Fibroblast of skin of right biceps (primary cell): ENCODE data around the gene LBR.

Experiments
- DNase-seq: peaks from one replicate; pipeline ENCODE4 v3.0.0-alpha.2; 2013

LBR gene

DNA sequence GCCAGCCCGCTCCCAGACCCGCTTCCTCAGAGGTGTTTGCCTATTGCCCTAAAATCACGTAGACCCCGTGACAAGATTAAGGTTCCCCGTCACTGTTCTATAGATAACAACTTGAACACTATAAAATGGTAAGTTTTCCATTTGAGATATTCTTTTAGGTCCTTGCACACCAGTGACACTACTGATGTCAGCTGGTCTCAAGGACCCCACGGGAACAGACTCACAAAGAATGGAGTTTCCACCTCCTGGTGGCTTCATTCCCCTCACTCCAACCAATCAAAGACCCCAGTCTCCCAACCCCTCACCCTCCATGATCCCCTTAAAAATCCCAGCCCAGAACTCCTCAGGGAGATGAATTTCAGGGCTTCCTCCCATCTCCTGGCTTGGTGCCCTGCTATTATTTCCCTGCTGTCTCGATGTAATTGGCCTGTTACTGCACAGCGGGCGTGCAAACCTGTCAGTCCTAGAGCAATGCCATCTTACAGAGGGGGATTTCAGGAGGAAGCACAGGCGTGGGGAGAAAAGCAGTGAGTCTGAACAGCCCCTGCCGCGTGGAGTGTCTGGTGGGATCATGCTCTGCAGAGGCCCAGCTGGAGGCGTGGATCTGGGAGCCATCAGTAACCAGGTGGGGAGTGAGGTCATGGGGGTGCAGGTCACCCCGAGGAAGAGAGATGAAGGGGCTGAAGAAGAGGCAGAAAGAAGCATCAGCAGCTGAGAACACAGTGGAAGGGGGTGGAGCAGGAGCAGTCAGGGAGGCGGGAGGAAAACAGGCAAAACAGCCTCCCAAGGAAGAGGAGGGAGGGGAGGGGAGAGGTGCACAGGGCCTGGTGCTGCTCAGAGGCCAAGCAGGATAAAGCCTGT is 35.1 kb upstream of the LBR start:
- DNase-seq, result no peak

DNA sequence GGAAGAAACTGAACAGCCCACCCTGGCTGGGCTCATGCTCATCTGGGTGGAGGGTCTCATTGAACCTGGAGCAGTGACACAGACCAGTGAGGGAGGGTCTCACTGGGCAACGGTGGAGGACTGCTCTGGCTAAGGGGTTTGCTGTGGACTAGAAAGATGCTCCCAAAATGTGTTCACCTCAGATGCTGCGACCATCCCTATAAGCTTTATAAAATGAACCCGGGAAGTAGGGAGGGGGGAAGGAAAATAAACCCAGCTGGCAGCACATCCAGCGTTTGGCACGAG is 34.5 kb upstream of the LBR start:
- no peak for DNase-seq

- no peak for DNase-seq
Measured at GRCh38 chr1:225461533-225462428, 33.9 kb upstream of the LBR start.

DNA sequence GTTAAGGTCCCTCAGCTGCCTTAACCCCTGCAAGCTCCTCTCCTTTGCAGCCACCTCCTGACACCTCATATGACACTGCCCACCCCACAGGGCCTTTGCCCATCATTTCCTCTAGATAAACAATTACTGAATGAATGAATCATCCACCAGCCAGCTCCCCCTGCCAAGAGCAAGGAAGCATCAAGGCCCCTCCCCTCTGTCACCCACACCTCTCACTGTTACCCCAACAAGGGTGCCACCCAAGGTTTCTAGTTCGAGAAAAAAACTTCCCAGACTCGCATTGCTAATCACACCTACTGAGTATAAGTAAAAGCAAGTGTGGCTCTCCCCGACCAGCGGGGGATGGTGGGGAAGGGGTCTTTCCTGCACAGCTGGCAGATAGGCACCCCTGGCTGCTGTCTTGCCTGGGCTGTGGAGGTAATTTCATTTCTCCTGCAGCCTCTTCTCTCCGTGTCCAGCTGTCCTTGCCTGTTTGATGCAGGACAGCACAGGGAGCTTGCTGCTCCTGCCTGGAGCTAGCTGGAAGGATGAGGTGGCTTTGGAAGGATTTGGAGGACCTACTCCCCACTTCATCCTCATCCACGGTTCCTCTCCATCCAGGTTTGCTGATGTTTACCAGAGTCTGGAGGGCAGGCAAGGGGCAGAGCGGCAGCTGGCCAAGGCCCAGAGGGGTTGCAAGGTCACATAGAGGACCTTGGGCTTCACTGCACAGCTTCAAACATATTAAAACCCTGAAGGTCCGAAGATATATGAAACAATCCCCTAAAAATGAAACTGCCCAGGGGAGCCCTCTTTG is 33.1 kb upstream of the LBR start:
- no peak for DNase-seq

- DNase-seq, result no peak
Measured at GRCh38 chr1:225460021-225460736, 32.3 kb upstream of the LBR start.

DNA sequence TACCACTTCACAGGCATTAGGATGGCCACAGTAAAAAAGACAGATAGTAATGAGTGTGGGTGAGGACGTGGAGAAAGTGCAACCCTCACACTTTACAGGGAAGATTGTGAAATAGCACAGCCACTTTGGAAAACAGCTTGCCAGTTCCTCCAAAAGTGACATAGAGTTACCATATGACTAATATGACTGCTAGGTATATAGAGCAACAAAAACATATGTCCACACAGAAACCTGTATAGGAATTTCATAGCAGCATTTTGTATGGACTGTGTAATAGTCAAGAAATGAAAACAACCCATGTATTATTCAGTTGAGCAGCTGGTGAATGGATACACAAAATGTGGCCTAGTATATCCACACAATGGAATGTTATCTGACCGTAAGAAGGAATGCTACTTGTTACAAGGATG is 30.4 kb upstream of the LBR start:
- DNase-seq, result peak; percentile 53

GRCh38 chr1:225454733-225455132 is 26.9 kb upstream of the LBR start:
- peak; percentile 84 for DNase-seq

DNA sequence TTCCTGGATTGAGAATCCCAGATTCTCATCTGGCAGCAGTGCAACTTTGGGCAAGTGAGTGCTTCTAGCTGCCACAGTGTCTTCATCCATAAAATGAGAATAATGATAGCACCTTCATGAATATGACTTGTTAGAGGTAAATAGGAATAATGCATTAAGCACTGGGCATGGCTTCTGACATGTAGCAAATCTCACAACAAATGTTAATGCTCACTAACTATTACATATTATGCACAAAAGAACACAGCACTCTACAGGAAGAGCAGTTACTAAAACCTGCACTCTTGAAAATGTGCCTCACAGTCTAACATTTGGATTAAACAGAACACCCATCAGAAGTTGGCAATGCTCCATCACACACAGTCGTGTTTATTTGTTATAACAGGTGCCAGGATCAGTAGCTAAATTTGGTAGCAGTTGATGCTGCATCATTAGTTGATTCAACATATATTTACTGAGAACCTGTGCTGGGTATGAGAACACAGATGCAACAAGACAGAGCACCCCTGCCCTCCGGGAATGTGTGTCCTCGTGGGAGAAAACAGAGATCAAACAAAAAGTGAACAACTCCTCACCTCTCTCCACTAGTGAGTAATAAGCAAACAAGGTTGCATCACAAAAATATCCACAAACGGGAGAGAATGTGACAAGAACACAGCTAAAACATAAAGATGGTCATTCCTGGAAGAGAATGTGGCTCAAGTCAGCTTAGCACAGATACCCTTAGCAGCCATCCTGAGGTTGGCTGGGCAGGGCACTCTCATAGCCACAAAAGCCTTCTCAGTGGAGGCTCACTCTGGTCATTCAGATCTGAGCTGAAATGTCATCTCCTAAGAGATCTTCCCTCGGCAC is 26.2 kb upstream of the LBR start:
- no peak for DNase-seq

- DNase-seq, result no peak
Measured at GRCh38 chr1:225451840-225452515, 24.1 kb upstream of the LBR start.

GRCh38 chr1:225451340-225451739 is 23.5 kb upstream of the LBR start:
- no peak for DNase-seq

- no peak for DNase-seq
Measured at GRCh38 chr1:225450491-225451191, 22.8 kb upstream of the LBR start.

- no peak for DNase-seq
Measured at GRCh38 chr1:225449774-225450173, 21.9 kb upstream of the LBR start.

DNA sequence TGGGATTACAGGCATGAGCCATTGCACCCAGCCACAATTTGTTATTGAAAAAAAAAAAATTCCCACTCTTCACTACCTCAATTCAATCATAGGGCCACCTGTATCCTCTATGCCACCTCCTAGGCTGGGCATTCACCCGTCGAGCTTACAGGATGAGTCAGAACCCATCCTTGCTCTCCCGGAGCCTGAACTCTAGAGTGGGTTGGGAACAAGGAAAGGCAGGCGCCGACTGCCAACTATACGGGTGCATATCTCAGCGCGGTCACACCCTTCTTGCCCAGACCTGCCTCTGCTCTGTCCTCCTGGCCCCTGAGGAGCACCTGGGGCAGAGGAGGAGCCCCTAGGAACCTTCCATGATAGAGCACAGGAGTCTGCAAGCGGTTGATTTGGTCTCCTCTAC is 21.4 kb upstream of the LBR start:
- no peak for DNase-seq

DNA sequence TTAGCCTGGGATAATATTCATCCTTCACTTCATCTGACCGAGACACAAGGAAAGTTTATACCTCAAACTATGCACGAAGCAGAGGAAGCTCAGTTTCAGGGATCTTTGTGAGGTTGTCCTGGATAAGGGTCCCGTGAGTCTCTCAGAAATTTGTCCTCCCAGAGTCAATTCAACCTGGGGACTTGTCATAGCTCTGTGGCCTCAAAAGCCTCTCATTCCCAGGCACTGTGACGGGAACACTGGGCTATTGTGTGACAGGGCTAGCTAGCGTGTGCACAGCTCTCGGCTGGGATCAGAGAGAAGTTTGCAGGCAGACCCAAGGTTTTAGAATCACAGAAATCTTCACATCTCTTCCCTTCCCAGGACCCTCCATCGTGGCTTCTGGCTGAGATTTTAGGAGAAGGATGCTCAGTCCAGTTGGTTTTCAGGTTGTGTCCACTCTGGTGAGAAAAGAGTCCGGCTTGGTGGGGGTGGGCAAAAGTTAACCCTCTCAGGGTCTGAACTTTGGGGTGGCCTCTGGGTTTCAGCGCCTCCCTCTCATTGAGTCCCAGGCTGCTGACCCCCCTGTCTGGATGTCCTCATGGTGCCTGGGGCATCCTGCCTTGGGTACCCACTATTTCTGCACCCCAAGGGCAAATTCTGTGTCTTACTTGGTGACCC is 20.4 kb upstream of the LBR start:
- DNase-seq, result no peak

DNA sequence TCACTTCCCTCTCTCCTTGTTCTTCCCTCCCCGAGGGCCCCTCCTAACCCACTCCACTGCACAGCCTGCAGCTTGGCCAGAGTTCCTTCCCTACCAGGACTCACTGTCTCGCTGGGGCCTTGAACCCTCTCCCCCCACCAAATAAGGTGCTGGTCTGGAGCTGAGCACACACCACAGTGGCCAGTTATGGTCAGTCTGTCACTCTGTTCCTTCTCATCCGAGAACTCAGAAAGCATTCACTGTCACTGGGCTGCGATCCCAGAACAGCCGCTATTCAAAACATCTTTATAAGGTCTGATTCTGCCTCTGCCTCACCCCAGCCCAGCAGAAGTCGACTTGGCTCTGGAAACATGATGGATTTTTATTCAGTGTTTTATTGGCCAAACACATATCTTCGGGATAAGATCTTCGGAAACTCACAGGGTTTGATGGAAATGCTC is 19.8 kb upstream of the LBR start:
- DNase-seq, result no peak

DNA sequence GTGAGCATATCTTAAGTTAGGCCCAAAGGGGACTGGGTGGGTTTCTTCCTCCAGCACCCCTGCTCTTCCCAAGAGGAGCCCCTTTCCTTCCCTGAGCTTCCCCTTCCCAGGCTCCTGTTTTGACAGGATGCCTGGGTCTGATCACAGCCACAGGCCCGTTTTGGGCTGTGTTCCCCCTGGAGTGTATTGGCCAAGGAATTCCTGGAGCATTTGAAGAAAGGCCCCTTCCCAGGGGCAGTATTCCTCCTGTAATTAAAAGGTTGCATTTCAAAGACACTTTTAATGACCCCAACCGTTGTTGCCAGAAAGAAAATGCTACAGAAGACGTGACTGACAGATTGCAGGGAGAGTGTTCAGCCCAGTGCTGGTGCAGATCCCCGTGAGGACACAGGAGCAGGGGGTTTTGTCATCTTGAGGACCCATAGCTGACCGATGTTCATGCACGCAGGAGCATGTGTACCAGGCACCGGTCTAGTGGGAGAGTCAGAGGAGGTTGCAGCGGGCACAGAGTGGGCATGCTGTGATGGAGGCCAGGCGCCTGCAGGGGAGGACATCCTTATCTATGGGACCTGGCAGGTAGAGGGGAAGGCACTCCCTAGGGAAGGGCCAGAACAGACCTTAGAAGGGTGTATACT is 19.3 kb upstream of the LBR start:
- no peak for DNase-seq

DNA sequence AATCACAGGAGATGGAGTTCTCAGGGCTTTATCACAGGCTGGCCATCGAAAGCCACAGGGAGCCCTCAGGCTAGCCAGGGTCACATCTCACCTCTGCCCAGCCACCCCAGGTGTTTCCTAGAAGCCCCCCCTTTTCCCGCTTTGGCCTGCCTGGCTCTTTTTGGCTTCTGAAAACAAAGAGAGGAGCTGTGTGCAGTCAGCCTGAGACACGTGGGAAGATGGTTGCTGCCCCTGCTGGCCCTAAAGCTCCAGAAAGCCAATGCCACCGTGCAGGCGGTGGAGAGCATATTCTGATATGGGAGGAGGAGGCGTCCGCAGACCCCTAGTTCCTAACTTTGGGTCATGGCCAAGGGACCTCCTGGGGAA is 18.7 kb upstream of the LBR start:
- DNase-seq, result no peak

- no peak for DNase-seq
Measured at GRCh38 chr1:225445639-225446594, 18.1 kb upstream of the LBR start.
